ENCODE results near the gene CPLANE1. TPM values are rescaled to one million over a fixed set of nuclear protein-coding genes. Genes with fewer than 3 reads are reported as not detected.

The CPLANE1 gene
- total RNA-seq, 6 experiments from 2014 or later: 3.3 to 6.7 (median 4.7) TPM

- 84% methylated on average over 6 of the region's 6 CpGs for WGBS (ENCODE audit: insufficient coverage, low coverage, low lambda C conversion rate, missing lambda C conversion rate)
These were observed 132.8 kb downstream of the CPLANE1 start for GRCh38 chr5:37116359-37116758.

GRCh38 chr5:37112383-37112991 is 136.7 kb downstream of the CPLANE1 start:
- Histone ChIP-seq H3K36me3 (peaks cover 0 to 9% (median 3%) of the 10 kb centered on the region in 4 donors), H3K4me1 (no peaks in the 10 kb centered on the region), H3K27me3 (no peaks in the 10 kb centered on the region), H3K4me3 (no peak overlapping the region), H3K9me3 (no peaks in the 10 kb centered on the region), H3K27ac (no peak overlapping the region)
- no peak for ATAC-seq
- no peak for TF ChIP-seq POLR2A (IDR thresholded peaks at IDR 0.05)
- TF ChIP-seq CTCF (IDR thresholded peaks at IDR 0.05): no peak
- 76% methylated on average over 3 of the region's 3 CpGs for WGBS (ENCODE audit: insufficient coverage, low coverage, low lambda C conversion rate, missing lambda C conversion rate)
- intact Hi-C loops (cut with DNase I): no loop called here
- DNase-seq: no peak

More at GRCh38 chr5:37116359-37116758, 132.8 kb downstream of the CPLANE1 start:
- DNase-seq: no peak
- H3K36me3 ChIP-seq: peaks cover 0 to 9% (median 3%) of the 10 kb centered on the region in 4 donors
- H3K4me3 ChIP-seq: no peak overlapping the region
- no peak overlapping the region for H3K27ac ChIP-seq
- TF ChIP-seq POLR2A (IDR thresholded peaks at IDR 0.05) (no peak), CTCF (IDR thresholded peaks at IDR 0.05) (no peak)
- ATAC-seq: no peak
- intact Hi-C loops (cut with DNase I): no loop called here
- no peaks in the 10 kb centered on the region for H3K27me3 ChIP-seq
- H3K4me1 ChIP-seq: no peaks in the 10 kb centered on the region
- no peaks in the 10 kb centered on the region for H3K9me3 ChIP-seq

GRCh38 chr5:37111426-37112382 is 137.5 kb downstream of the CPLANE1 start:
- Histone ChIP-seq H3K36me3 (peaks cover 0 to 9% (median 3%) of the 10 kb centered on the region in 4 donors), H3K4me3 (no peak overlapping the region), H3K4me1 (no peaks in the 10 kb centered on the region), H3K27ac (no peak overlapping the region), H3K9me3 (no peaks in the 10 kb centered on the region), H3K27me3 (no peaks in the 10 kb centered on the region)
- ATAC-seq (no peak), DNase-seq (no peak)
- TF ChIP-seq CTCF (IDR thresholded peaks at IDR 0.05) (no peak), POLR2A (IDR thresholded peaks at IDR 0.05) (no peak)
- 48% methylated on average over 4 of the region's 4 CpGs for WGBS (ENCODE audit: insufficient coverage, low coverage, low lambda C conversion rate, missing lambda C conversion rate)
- intact Hi-C loops (cut with DNase I): no loop called here

- Histone ChIP-seq H3K36me3 (peaks cover 0 to 9% (median 3%) of the 10 kb centered on the region in 4 donors), H3K9me3 (no peaks in the 10 kb centered on the region), H3K27me3 (no peaks in the 10 kb centered on the region), H3K4me1 (no peaks in the 10 kb centered on the region), H3K4me3 (no peak overlapping the region), H3K27ac (no peak overlapping the region)
- intact Hi-C loops (cut with DNase I): no loop called here
- no peak for TF ChIP-seq CTCF (IDR thresholded peaks at IDR 0.05)
- no peak for TF ChIP-seq POLR2A (IDR thresholded peaks at IDR 0.05)
- WGBS (ENCODE audit: insufficient coverage, low coverage, low lambda C conversion rate, missing lambda C conversion rate): 100% methylated on average over 1 of the region's 1 CpG
- ATAC-seq: no peak
- no peak for DNase-seq
These were observed 139.0 kb downstream of the CPLANE1 start for GRCh38 chr5:37110135-37110534.
